NB4 (cell line): Measurements from ENCODE around the gene C4orf50.

Source experiments
- DNase-seq: peaks from one replicate; pipeline ENCODE4 v3.0.0; 2010; ENCODE audit warnings: low read depth
- H3K4me3 ChIP-seq: one replicate; pipeline ENCODE4 v1.5.1; 2011; ENCODE audit warnings: mild to moderate bottlenecking, low read depth, low read length, moderate library complexity
- CTCF ChIP-seq: IDR thresholded peaks from one replicate; pipeline ENCODE4 v1.5.1; 2012; ENCODE audit warnings: low read depth, low read length
- MAX ChIP-seq: IDR thresholded peaks from 2 replicates; pipeline ENCODE4 v1.6.1; 2011; ENCODE audit warnings: low read depth, low read length
- MYC ChIP-seq: IDR thresholded peaks from 2 replicates; pipeline ENCODE4 v1.6.1; 2011; ENCODE audit warnings: low read depth, low read length
- POLR2A ChIP-seq: IDR thresholded peaks from 2 replicates; pipeline ENCODE4 v1.6.1; 2011; ENCODE audit warnings: mild to moderate bottlenecking; ENCODE audit not compliant: insufficient read length; ENCODE audit errors: extremely low read depth

Gene C4orf50

GRCh38 chr4:5984843-5985242 is 33.4 kb downstream of the C4orf50 start:
- H3K4me3 ChIP-seq, result no peak overlapping the region
- TF ChIP-seq POLR2A (no peak), MAX (no peak), CTCF (no peak), MYC (no peak)
- no peak for DNase-seq

GRCh38 chr4:5982156-5982973 is 35.9 kb downstream of the C4orf50 start:
- TF ChIP-seq CTCF (no peak), MYC (no peak), POLR2A (no peak), MAX (no peak)
- no peak overlapping the region for H3K4me3 ChIP-seq
- no peak for DNase-seq

- TF ChIP-seq CTCF (no peak), MAX (no peak), POLR2A (no peak), MYC (no peak)
- no peak for DNase-seq
- H3K4me3 ChIP-seq, result no peak overlapping the region
Measured at GRCh38 chr4:5980436-5981155, 37.6 kb downstream of the C4orf50 start.

GRCh38 chr4:5979981-5980380 is 38.2 kb downstream of the C4orf50 start:
- no peak overlapping the region for H3K4me3 ChIP-seq
- peak; percentile 37 for DNase-seq
- TF ChIP-seq CTCF (peak; percentile 33), MYC (no peak), MAX (no peak), POLR2A (no peak)

- TF ChIP-seq MYC (no peak), POLR2A (no peak), CTCF (no peak), MAX (no peak)
- no peak overlapping the region for H3K4me3 ChIP-seq
- no peak for DNase-seq
Measured at GRCh38 chr4:5976921-5977320, 41.3 kb downstream of the C4orf50 start.
